ENCODE measurements around the gene LYAR. TPM values are rescaled to one million over a fixed set of nuclear protein-coding genes. Genes with fewer than 3 reads are reported as not detected.
A peak's percentile ranks its signal among the peaks of the same experiment; 100 is the strongest.

The LYAR gene
- total RNA-seq, 6 experiments from 2014 or later: 11.9 to 19.3 (median 15.7) TPM

- DNase-seq: peak; percentile 89
- H3K9me3 Mint-ChIP-seq: no peaks in the 10 kb centered on the region
- no peak for TF ChIP-seq CTCF (IDR thresholded peaks at IDR 0.05)
- peaks cover 25% of the 10 kb centered on the region for H3K27me3 Mint-ChIP-seq (ENCODE audit: insufficient read depth)
- H3K4me1 Mint-ChIP-seq (ENCODE audit: low read depth): no peaks in the 10 kb centered on the region
- peak overlapping the region; percentile 24; the same call in 1 of the 2 replicates for H3K27ac Mint-ChIP-seq
- no peaks in the 10 kb centered on the region; the same call in 1 of the 2 replicates for H3K36me3 Mint-ChIP-seq (ENCODE audit: low read depth)
- H3K4me3 Mint-ChIP-seq: no peak overlapping the region; the same call in 1 of the 2 replicates
These were observed 43.3 kb upstream of the LYAR start for GRCh38 chr4:4333265-4333706.

- H3K4me3 Mint-ChIP-seq: no peak overlapping the region
- peaks cover 20% of the 10 kb centered on the region for H3K27me3 Mint-ChIP-seq (ENCODE audit: insufficient read depth)
- H3K9me3 Mint-ChIP-seq: no peaks in the 10 kb centered on the region
- H3K36me3 Mint-ChIP-seq (ENCODE audit: low read depth): no peaks in the 10 kb centered on the region; the same call in 1 of the 2 replicates
- no peak overlapping the region for H3K27ac Mint-ChIP-seq
- no peak for DNase-seq
- no peaks in the 10 kb centered on the region for H3K4me1 Mint-ChIP-seq (ENCODE audit: low read depth)
- no peak for TF ChIP-seq CTCF (IDR thresholded peaks at IDR 0.05)
These were observed 42.6 kb upstream of the LYAR start for GRCh38 chr4:4332529-4332928.

DNA sequence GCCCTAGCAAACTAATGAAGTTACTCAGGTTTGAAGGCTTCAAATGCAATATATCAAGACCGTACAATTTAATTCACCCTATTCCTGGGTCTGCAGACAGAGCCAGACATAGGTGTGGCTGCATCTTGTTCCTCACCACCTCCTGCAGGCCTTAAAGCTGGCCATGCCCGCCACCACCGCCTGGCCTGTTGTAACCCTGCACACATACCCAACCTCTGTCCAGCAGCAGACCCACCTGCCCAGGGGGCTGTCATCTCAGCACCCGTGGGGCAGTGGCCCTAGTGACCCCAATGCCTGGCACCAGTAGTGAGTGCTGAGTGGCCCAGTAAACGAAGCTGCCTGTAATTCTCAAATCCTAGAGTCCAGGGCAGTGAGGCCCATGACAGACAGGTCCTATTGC is 40.8 kb upstream of the LYAR start:
- Mint-ChIP-seq H3K4me3 (no peak overlapping the region), H3K27me3 (ENCODE audit: insufficient read depth) (peaks cover 20% of the 10 kb centered on the region), H3K4me1 (ENCODE audit: low read depth) (no peaks in the 10 kb centered on the region), H3K36me3 (ENCODE audit: low read depth) (no peaks in the 10 kb centered on the region; the same call in 1 of the 2 replicates), H3K27ac (no peak overlapping the region), H3K9me3 (no peaks in the 10 kb centered on the region)
- no peak for DNase-seq
- no peak for TF ChIP-seq CTCF (IDR thresholded peaks at IDR 0.05)

DNA sequence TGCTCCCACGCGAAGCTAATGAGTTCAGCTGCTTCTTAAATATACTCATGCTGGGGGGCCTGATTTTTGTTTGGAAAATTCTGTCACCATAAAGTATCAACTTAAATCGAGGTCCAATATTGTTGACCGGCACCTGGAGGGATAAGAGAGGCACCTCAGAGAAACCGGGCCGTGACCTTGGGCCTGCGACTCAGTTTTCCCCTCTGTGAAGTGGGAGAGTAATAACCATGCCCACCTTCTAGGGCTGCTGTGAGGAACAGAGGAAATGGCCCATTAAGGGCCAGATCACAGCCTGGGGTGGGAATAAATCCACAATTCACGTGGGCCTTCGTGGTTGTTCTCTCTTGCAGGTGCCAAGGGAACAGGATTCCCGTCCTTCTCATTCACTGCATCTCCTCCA is 39.5 kb upstream of the LYAR start:
- Mint-ChIP-seq H3K27me3 (ENCODE audit: insufficient read depth) (peaks cover 20% of the 10 kb centered on the region), H3K36me3 (ENCODE audit: low read depth) (no peaks in the 10 kb centered on the region; the same call in 1 of the 2 replicates), H3K4me1 (ENCODE audit: low read depth) (no peaks in the 10 kb centered on the region), H3K9me3 (no peaks in the 10 kb centered on the region), H3K4me3 (no peak overlapping the region), H3K27ac (no peak overlapping the region)
- no peak for DNase-seq
- TF ChIP-seq CTCF (IDR thresholded peaks at IDR 0.05): no peak

DNA sequence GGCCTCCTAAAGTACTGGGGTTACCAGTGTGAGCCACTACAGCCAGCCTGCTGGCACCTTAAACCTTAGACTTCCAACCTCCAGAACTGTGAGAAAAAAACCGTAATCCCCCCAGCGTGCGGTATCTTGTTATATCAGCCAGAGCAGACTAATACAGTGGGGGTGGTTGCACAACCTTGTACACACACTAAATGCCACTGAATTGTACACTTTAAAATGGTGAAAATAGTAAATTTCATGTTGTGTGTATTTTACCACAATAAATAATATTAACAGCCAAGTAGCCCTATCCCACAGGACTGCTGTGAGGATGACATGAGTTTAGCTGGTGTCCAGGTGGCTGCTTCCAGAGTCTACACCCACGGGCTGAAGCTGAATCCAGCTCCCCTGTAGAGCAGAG is 38.9 kb upstream of the LYAR start:
- Mint-ChIP-seq H3K4me3 (no peak overlapping the region), H3K27ac (no peak overlapping the region), H3K27me3 (ENCODE audit: insufficient read depth) (peaks cover 20% of the 10 kb centered on the region), H3K4me1 (ENCODE audit: low read depth) (peaks cover 4% of the 10 kb centered on the region), H3K36me3 (ENCODE audit: low read depth) (peaks cover 2% of the 10 kb centered on the region), H3K9me3 (no peaks in the 10 kb centered on the region)
- no peak for TF ChIP-seq CTCF (IDR thresholded peaks at IDR 0.05)
- DNase-seq: no peak

GRCh38 chr4:4328206-4328605 is 38.3 kb upstream of the LYAR start:
- Mint-ChIP-seq H3K9me3 (no peaks in the 10 kb centered on the region), H3K36me3 (ENCODE audit: low read depth) (peaks cover 6% of the 10 kb centered on the region), H3K27ac (no peak overlapping the region), H3K4me3 (no peak overlapping the region), H3K4me1 (ENCODE audit: low read depth) (peaks cover 10% of the 10 kb centered on the region), H3K27me3 (ENCODE audit: insufficient read depth) (peaks cover 20% of the 10 kb centered on the region)
- no peak for DNase-seq
- no peak for TF ChIP-seq CTCF (IDR thresholded peaks at IDR 0.05)

Data from HFFc6 (cell line).